Fibroblast of skin of scalp (primary cell): Measurements from ENCODE around the gene GLMP.

Source experiments
- DNase-seq: peaks from one replicate; pipeline ENCODE4 v3.0.0-alpha.2; 2013

GLMP gene

DNA sequence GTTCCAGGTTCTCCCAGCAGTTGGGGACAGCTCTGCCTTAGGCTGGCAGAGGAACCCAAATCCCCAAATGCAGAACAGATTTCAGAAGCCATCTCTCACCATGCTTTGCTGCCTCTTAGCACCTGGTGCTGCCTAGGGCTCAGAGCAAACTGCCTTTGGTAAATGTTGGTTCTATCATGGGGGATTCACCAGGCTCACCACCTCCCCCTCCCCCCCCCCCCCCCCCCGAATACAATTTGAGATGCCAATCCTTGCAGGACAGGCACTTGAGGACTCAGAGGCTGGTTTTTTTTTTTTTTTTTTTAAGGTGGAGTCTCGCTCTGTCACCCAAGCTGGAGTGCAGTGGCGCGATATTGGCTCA lies 47.2 kb downstream of the GLMP start:
- no peak for DNase-seq

DNA sequence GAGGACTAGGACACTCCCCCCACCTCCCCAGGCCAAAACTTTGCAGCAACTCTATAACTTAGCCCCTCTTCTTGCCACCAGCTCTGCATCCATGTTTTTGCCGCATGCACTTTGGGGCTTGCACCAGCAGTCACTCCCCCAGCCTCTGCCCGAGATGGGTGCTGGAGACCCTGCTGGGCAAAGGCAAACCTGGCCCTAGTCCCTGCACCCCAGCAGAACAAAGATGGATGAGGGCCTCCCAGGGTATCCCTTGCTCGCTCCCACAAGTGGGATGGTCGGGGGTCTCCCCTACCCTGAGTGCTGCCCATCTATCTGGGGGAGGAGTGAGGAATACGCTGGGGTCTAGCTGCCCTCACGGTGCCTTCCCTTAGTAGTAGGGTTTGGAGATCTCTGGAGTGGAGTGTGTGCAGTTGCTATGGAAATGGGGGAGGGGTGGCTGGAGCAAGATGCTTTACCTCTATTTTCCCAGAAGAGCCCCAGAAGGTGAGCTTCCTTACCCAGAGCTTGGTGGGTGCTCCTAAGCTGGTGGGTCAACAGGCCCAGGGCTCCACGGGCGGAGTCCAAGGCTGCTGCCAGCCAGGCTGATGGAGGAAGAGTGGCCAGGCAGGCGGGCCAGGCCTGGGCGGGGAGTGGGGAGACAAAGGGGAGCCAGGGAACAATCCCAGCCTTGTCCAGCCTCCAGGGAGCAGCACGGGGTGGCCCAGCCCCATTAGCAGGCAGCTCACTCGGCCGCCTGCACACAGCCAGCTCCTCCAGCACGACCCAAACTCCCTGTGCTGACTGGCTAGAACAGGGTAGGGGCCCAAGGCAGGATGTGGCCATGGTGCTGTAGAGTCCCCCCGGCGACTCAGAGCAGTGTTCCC lies 47.8 kb downstream of the GLMP start, which contains the start of gene PAQR6:
Gene PAQR6 (minus strand): TSS at position 597 of the 863 bp plus-strand sequence. CDS start 1,325 bp downstream, outside the sequence.
- no peak for DNase-seq

DNA sequence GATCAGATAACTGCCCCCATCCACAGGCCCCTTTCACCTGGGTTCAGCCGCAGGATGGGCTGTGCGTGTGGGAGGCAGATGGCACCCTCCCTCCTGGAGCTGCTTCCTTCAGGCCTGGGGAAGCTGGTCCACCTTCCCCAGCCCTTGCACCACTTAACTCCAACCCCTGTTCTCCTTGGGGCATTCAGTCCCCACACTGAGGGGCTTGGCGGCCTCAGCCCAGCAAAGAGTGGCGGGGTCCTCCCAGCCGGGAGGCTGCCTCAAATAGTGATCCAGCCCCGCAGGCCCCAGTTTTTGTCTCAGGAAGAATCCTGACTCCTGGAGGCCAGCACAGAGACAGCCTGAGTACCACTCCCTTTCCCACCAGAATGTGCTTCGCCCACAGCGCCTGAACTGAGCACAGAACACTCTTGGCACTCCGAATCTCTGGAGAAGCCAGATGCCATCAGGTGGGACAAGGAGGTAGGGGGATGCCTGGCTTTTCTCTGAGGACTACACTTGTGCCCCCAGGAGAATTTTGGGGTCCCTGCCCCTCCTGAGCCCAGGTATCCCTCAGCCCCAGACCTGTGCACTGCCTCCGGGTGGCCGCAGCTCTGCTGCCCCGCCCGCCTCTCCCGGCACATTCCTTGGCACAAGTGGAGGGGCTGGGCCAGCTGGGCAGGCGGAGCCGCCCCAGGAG lies 48.6 kb downstream of the GLMP start:
- DNase-seq: no peak

DNA sequence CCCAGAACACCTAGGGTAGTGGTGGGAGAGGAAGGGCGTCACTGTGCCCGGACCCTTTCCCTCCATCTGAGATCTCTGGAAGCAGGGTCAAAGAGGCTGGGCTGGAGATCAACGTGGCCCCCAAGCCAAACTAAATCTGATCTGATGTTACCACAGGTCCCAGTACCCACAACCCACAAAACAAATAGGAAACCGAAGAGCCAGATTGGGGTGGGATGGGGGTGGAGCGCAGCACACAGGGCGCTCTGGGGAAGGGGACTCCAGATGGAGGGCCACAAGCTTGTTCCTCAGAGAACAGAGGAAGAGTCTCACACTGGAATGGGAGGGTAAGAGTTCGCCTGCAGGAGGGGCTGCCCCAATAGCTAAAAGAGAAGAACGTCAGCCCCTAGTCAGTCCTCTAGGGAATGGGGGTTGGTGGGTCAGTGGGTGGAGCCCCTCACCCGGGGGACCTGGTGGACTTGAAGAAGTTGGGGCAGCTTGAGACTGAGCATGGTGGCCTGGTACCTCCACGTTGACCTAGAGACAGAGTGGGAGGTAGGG lies 49.2 kb downstream of the GLMP start:
- DNase-seq: no peak

DNA sequence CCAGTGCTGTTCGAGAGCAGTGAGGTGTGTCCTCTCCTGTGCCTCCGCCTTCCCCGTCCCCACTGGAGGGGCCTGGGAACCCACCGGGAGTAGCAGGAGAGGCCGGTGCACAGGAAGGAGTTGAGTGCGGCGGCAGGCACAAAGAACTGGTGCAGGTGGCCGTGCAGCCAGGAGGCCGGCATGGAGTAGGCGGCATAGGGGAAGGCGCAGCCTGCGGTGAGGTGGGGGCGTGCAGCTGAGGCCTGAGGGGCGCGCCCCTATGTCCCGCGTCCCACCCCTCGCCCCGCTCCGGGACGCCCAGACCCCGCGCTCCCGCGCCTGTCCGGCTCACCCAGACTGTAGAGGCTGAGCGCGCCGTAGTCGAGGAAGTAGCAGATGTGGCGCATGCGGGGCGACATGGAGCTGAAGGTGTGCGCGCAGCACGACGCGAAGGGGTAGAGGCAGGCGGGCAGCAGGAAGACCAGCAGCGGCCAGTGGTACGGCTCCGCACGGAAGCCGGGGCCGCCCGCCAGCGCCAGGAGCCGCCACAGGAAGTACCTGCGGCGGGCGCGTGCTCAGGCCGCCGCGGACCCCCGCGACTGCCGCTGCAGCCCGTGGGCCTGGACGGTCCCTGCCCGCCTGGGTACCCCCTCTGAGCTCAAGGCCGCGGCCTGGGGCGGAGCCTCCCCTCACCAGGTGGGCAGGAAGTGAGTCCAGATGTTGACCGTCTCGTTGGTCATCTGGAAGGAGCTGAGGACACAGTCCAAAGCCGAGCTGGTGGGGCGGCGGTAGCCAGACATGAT lies 49.8 kb downstream of the GLMP start:
- no peak for DNase-seq

DNA sequence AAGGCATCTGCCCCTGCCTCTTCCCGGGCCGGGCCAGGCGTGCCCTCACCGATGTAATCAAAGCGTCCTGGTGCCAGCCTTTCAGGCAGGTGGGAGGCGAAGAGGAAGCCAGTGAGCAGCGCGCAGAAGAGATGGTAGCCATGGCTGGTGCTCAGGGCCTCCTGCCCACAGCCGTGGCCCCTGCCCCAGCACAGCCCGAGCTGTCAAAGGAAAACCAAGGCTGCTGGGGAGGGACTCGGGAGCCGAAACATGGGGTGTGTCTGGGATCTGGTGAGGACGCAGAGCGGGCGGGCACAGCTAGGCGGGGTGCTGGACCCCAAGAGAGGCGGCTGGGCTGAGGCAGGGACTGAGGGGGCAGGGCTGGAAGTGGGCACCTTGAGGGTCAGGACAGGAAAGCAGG lies 50.8 kb downstream of the GLMP start:
- DNase-seq: no peak

DNA sequence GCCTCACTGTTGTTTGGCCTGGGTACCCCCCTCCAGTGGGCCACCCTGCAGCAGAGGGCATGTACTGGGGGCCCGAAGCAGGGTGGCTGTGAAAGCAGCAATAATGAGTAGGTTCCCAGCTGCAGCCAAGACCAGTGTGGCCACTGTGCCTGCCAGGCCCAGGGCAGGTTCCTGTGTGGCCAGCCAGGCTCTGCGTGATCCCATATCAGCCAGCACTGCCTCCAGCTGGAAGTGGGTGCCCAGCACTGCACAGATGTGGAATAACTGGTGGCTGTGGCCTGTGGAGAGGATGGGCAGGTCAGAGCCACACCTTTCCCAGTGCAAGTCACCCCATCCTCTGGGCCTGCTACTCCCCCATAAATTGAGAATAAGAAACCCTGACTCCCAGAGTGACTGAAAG lies 51.4 kb downstream of the GLMP start:
- DNase-seq: no peak

DNA sequence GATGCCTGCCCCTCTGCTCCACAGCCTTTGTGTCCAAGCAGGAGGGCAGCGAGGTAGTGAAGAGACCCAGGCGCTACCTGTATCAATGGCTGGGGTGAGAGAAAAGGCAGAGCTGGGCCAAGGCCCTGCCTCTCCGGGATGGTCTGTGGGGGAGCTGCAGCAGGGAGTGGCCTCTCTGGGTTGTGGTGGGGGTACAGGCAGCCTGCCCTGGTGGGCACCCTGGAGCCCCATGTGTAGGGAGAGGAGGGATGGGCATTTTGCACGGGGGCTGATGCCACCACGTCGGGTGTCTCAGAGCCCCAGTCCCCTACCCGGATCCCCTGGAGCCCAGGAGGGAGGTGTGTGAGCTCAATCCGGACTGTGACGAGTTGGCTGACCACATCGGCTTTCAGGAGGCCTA lies 52.7 kb downstream of the GLMP start:
- no peak for DNase-seq
